GM18517 (cell line): ENCODE measurements around the gene RFX6.

Source experiments
- ATAC-seq: cut with Tn5 transposase; IDR thresholded peaks from one replicate; pipeline ENCODE4 v1.9.1; 2021; ENCODE audit warnings: mild to moderate bottlenecking, moderate library complexity; ENCODE audit not compliant: unreplicated experiment

RFX6 gene

DNA sequence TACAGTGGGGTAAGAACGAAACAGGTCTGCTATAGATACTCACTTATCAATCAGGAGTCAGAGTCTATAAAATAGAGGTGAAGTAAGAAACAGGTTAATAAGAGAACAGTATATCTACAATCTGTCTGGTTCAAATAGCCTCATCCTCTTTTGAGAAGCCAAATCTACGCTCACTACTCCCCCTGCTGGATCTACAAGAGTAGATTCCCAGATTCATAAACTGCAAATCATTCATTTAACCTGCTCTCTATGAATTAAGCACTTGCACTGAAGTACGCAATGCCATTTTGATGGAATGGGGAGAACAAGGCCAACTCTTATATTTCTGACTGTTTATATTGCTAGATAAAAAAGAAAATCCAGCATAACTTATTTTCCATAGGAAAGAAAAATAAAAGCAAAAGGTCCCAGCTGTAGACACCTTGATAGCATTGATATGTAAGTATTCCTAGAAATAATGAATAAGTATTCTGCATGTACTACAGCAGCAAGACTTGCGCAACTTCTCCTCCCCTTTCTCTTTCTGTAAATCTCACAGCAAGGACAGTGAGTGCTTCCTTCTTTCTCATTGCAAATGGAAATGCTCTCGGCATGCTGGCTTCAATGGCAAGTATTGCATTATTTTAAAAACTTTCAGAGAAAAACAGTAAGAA is 92.3 kb downstream of the RFX6 start:
- peak; percentile 65 for ATAC-seq

DNA sequence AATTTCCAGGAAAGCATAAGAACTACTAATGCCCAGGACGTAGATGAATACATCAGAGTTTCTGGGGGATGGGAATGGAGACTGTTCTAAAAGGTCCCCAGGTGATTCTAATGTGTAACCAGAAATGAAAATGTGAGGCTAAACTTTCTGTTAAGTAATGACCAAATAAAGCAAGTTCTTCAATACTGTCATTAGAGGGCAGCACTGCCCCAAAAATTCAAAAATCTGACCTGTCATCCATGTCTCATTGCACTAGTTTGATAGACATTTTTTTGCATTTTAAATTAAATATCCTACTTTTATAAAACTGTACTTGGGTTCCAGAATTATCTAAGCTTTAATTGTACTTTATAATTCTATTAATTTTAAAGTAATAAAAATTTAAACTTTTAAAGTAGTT is 94.9 kb downstream of the RFX6 start:
- ATAC-seq = peak; percentile 84

DNA sequence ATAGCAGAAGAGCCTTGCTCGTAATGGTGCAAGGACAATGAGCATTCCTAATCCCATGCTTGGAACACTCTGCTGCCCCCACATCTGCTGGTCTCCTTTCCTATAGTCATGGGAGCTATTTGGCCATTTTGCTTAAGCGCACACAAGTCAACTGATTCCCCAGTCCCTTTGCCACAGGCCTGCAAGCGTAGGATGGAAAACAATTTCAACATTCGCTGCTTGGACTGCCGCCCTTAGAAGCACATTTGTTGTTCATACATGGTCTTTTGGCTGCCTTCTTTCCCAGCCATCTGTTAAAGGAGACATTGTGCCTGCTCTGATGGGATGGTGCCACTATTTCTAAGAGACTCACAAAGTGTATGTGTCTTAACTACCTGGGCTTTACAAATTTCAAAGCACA is 96.9 kb downstream of the RFX6 start:
- no peak for ATAC-seq

DNA sequence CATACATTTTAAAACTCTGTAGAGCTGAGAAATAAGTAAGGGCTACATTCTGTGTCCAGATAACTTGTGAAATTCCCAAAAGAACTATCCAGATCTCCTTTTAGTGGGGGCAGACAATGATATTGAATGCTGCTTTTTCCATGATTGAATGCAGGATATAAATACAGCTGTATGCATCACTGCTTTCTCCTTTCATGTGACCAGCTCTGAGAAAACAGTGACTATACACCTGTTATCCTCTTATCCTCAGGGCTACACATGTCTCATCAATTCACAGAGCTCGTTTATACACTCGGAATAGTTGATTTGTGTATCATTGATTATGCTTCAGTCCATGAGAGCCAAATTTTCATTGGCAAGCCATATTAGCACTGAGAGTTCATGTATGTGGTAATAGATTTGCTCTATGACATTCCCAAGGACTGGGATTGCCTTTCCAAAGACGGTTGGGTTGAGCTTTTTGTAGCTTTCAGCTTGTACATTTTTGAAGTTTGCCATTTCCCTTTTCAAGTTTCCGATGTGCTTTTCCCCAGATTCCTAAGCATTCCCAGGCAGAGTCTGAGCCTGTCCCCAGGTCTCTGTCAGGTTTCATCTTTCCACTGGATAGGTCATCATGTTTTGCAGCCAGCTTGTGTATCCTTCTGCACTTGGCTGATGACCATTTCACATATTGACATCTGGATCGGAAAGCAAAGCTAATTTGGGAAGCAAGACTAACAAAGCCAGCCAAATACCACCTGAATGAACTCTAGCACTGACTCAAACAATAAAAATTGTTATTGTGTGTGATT is 97.7 kb downstream of the RFX6 start:
- ATAC-seq = no peak

- no peak for ATAC-seq
These were observed 98.6 kb downstream of the RFX6 start for GRCh38 chr6:116975600-116975999.

- ATAC-seq = no peak
These were observed 102.5 kb downstream of the RFX6 start for GRCh38 chr6:116979560-116979959.
